GM21447 (cell line): ENCODE data around the gene TSPYL6.
A peak's percentile ranks its signal among the peaks of the same experiment; 100 is the strongest.
"Not testable (repeated sequence)": the region's sequence is repeated elsewhere in the genome, so short reads cannot be mapped to it uniquely, and the experiment has no call there.

Experiments
- ATAC-seq: cut with Tn5 transposase; IDR thresholded peaks from one replicate; pipeline ENCODE4 v1.9.1; 2021; ENCODE audit not compliant: unreplicated experiment

The TSPYL6 gene

GRCh38 chr2:54256091-54256694 lies at the start of gene TSPYL6:
Gene TSPYL6, minus strand, starts transcription at chr2:54256229. Its CDS starts 78 bp downstream, at chr2:54256151.
- ATAC-seq: no peak

- ATAC-seq: no peak
These were observed 47.6 kb upstream of the TSPYL6 start for GRCh38 chr2:54303631-54304030.

GRCh38 chr2:54298514-54298913 lies 42.5 kb upstream of the TSPYL6 start:
- no peak for ATAC-seq

- no peak for ATAC-seq
These were observed 39.9 kb upstream of the TSPYL6 start for GRCh38 chr2:54295911-54296310.

- ATAC-seq: not testable (repeated sequence)
These were observed 38.6 kb upstream of the TSPYL6 start for GRCh38 chr2:54294665-54295064.

DNA sequence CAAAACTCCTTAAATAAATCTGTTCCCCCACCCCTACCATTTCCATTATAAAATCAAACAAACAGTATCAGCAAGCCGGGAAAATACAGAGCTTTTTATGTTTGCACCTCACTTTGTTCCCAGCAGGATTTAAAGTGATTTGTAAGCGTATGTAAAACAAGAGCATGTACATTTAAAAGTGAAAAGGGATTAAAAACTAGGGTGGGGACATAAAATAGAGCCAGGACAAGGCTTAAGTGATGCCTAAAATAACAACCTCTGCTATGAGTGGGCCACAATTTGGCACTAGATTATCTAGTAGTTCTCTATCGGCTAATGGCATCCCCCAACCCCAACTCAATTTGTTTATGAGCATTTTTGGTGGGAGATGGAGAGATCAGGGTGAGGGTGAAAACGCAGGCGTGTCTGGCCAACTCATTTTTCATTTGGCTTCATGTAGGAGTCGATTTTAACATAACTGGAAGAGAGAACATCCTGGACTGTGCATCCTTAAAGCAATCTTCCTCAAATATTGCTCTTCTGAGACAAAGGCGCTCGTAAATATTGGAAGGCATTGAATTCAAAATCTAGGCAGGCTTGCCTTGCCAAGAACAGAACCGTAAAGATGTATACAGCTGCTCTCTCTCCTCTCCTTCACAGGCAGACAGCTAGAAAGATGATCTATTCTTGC lies 34.5 kb upstream of the TSPYL6 start:
- ATAC-seq: no peak

DNA sequence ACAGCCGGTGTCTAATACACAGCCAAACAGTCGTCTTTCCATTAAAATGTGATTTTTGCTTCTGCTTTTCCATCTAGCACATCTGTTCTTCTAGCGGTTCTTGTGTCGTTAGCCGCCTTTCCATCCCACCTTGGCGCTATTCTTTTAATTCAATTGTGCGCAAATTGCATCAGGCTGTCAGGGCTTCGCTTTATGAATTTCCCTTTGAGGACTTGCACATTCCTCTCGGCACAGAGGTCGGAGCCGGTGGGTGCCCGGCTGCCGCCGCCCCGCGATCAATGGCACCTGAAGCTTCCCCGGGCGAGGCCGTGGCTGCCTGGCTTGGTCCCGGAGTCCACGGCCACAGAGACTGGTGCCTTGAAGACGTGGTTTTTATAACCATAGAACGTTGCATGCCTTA lies 33.9 kb upstream of the TSPYL6 start:
- ATAC-seq: no peak

GRCh38 chr2:54287532-54287931 lies 31.5 kb upstream of the TSPYL6 start:
- ATAC-seq: no peak

- ATAC-seq: no peak
These were observed 29.4 kb upstream of the TSPYL6 start for GRCh38 chr2:54285451-54285850.

- ATAC-seq: no peak
These were observed 28.8 kb upstream of the TSPYL6 start for GRCh38 chr2:54284826-54285225.

DNA sequence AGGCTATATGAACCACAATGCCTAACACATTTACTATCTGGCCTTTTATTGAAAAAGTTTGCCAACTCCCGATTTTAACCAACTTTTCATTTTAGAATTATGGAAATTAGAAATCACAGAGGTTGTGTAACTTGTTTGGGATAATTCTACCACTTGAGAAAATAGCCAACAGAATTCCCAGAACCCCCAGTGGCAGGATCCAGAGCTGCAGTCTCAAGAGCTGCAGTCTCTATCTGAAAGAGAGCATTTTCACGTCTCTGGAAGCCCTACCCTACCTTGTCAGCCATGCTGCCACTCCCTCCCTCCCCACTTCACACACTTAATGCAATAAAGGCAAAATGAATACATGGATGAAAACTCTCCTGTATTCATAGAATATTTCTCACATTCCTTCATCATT lies 23.4 kb upstream of the TSPYL6 start:
- no peak for ATAC-seq

DNA sequence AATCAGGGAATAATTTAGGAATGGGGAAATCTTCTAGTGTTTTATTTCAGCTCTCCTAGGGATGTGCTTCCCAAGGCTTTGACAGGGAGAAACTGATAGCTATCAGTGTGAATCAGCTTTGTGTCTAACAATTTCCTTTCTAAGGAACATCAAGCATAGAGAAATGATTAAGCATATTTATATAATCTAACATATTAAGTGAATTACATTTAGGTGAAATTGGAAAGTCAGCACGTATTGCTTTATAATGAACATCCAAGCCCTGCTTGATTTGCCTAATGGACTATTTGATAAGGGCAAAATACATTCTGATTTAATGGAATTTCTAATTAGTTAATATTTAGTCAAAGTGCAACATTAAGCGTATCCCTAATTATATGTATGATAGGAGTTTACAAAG lies 19.5 kb upstream of the TSPYL6 start:
- no peak for ATAC-seq

DNA sequence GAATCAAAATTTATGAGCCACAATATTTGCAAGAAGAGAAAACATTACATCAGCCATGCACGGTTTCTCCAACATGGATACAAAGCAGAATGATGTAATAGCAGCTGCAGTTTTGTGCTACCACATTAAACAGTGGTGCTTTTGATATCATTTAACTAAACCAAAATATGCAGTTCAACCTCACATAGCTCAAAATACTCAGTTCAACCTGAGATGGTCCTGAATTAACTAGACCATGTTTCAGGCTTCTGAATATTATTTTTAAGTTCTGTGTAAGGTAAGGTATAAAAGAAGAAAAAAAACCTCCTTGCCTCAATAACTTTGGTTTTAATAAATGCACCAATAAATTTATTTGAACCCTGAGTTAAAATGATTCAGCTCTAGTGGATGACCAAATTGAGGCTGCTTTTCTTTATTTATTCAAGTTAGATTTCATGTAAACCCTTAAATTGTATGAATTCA lies 18.8 kb upstream of the TSPYL6 start:
- no peak for ATAC-seq

GRCh38 chr2:54271843-54272627 lies 16.0 kb upstream of the TSPYL6 start:
- peak; percentile 91 for ATAC-seq

GRCh38 chr2:54271189-54271588 lies 15.2 kb upstream of the TSPYL6 start:
- no peak for ATAC-seq

DNA sequence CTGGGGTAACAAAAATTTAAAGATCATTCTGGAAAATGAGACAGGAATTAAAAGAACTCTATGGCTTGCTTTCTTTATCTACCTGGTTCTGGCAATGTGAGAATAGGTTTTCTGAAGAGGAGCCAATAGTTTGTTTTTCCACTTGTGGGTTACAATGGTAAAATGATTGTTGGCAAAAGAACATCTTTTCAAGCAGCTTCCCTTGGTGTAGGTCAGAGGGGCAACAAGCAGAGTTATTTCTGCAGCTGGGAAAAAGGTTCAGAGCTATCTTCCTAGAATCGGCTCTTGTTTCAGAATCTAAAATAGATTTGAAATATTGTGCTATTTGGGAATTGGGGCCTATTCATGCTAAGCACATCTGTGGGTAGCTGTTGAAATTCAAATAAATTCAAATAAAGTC lies 11.5 kb upstream of the TSPYL6 start:
- no peak for ATAC-seq

GRCh38 chr2:54265081-54265480 lies 9.1 kb upstream of the TSPYL6 start:
- not testable (repeated sequence) for ATAC-seq

DNA sequence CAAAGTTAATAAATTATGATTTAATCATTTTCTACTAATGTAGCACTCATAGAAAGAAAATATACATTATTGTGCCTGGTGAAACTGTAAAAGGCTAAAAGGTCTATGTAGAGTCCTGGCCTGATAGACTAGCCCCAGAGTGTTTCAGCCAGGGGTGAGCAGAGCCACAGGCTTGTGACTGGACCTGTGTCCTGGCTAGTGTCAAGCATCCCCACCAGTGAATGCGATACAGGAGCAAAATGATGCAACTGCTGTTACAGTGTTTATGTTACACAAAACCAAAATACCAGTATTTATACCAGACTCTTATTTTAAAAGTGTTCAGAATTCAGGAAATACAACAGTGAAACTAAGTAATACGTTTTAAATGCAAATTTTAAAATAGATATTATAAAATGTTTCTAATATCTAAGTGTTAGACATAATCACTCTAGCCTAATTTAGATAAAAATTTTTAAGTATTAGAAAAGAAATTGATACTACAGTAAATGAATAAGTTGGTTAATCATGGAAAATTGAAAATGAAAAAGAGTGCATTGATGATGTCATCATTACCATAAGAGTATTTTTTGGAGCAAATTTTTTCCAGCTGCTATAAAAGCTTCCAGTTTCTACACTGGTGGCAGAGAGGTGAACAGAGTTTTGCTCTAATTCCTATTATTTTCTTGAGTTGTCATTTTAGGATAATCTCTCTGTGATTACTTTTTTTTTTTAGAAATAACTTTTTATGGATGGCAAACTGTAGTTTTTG lies 6.2 kb upstream of the TSPYL6 start:
- ATAC-seq: no peak

- ATAC-seq: no peak
These were observed 5.5 kb upstream of the TSPYL6 start for GRCh38 chr2:54261537-54261936.

DNA sequence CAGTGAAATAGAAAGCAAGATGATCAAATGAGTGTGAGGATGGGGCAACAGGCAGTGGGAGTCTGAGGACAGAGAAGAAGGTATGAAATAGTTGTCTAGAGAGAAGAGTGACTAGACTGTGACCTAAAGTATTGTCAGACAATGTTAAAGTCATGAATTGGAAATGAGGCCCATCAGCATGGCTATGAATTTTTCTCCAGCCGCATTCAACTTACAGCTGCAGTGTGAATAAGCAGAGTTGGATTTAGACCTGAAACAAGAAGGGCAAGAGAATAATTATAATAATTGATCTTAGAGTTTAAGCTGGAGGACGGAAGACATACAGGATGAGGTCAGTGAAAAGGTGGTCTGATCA lies 4.2 kb upstream of the TSPYL6 start:
- no peak for ATAC-seq
